ENCODE measurements around the gene POLK. TPM values are rescaled to one million over a fixed set of nuclear protein-coding genes. Genes with fewer than 3 reads are reported as not detected.
"Not testable (repeated sequence)": the region's sequence is repeated elsewhere in the genome, so short reads cannot be mapped to it uniquely, and the experiment has no call there.

The POLK gene
- total RNA-seq, 1 donor from 2014 or later = 42.2 TPM

DNA sequence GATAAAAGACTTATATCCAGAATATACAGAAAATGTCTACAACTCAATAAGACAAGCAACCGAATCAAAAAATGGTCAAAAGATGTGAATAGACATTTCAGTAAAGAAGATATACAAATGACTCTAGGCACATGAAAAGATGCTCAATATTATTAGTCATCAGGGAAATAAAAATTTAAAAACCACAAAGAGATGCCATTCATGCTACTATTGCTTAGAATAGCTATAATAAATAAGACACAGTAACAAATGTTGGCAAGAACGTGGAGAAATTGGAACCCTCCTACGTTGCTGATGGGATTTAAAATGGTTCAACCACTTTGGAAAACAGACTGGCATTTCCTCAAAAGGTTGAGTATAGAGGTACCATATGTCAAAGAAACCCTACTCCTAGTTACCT, 39.8 kb downstream of the POLK start:
- no peak for DNase-seq

DNA sequence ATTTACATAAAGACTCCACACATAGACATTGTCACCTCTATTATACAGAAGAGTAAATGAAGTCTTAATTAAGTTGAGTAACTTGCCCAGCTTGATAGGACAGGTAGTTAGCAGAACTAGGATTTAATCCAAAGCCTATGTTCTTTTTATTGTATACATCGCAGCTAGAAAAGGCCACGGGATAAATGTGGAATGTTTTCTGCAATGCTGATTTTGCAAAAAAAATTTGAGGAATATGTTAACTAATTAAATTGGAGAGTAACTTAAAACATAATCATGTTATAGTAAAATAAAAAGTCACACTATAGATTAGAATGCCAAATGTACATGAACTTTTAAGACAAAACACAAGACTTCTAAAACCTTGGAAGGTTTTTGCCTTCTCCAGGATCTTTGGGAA, 41.1 kb downstream of the POLK start:
- DNase-seq = no peak

DNA sequence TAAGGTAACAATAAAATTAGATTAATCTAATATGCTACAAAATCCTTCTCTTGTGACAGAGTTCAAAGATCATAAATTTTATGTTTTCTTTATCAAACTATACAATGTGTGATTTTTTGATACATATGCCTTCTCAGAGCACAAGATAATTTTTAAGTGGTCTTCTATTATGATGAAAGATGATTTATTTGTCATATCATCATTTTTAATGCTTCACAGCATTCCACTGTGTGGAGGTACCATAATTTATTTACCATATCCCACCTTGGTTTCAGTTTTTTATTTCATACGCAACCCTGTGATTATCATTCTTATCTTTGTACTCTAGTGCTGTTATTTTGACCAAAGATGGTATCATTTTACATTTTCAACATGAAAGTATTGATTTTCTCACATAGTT, 41.7 kb downstream of the POLK start:
- no peak for DNase-seq

DNA sequence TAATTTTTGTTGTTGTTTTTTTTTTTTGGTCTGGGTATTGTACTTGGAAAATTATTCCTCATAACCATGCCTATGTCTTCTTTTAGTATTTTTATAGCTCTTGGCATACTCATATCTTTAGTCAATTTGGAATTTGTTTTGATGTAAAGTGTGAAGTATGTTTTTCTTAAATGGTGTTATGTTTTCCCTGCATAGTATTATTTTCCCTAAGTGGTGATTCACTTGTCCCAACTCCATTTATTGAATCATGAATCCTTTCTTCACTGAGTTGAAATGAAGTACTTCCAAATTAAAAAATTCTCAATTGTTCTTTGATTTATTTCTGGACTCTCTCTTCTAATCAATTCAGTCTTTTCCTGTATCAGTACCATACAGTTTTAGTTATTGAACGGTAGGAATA, 46.5 kb downstream of the POLK start:
- DNase-seq = no peak

DNA sequence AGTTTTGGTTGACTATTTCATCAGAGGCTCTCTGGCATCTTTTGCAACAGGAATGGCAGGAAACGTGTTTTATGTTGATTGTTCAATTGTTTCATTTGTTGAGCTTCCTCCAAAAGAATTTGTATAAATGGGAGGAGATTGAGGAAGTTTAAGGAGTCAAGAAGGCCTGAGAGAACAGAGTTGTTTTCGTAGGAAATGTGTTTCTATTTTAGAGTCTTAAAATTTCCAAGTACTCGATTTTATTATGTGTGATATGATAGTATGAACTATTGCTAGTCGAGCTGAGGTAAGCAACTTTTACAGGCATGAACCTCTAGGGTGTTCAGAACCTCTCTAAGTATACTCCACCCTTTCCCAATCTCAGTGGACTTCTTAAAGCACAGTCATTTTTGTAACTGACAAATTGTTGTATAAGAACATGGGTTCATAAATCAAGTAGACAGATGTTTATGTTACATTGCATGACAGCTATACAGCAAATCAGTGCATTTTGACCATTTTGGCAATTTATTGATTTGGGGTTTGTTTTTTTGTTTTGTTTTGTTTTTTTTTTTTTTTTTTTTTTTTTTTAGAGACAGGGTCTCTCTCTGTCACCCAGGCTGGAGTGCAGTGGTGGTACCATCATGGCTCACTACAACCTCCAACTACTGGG, 47.4 kb downstream of the POLK start:
- peak; percentile 53 for DNase-seq

DNA sequence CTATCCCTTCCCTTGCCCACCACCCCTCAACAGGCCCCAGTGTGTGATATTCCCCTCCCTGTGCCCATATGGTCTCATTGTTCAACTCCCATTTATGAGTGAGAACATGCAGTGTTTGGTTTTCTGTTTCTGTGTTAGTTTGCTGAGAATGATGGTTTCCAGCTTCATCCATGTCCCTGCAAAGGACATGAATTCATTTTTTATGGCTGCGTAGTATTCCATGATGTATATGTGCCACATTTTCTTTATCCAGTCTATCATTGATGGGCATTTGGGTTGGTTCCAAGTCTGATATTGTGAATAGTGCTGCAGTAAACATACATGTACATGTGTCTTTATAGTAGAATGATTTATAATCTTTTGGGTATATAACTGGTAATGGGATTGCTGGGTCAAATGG, 49.0 kb downstream of the POLK start:
- not testable (repeated sequence) for DNase-seq

DNA sequence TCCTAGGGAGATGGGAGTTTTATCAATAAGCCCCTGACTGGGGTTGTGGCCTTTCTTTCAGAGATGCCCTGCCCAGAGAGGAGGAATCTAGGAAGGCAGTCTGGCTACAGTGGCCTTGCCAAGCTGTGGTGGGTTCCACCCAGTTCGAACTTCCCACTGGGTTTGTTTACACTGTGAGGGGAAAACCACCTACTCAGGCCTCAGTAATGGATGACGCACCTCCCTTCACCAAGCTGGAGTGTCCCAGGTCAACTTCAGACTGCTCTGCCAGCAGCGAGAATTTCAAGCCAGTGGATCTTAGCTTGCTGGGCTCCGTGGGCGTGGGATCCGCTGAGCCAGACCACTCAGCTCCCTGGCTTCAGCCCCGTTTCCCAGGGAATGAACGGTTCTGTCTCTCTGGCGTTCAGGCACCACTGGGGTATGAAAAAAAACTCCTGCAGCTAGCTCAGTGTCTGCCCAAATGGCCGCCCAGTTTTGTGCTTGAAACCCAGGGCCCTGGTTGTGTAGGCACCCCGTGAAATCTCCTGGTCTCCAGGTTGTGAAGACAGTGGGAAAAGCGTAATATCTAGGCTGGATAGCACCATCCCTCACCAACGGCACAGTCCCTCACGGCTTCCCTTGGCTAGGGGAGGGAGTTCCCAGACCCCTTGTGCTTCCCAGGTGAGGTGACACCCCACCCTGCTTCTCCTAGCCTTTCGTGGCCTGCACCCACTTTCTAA, 54.5 kb downstream of the POLK start:
- DNase-seq = not testable (repeated sequence)

DNA sequence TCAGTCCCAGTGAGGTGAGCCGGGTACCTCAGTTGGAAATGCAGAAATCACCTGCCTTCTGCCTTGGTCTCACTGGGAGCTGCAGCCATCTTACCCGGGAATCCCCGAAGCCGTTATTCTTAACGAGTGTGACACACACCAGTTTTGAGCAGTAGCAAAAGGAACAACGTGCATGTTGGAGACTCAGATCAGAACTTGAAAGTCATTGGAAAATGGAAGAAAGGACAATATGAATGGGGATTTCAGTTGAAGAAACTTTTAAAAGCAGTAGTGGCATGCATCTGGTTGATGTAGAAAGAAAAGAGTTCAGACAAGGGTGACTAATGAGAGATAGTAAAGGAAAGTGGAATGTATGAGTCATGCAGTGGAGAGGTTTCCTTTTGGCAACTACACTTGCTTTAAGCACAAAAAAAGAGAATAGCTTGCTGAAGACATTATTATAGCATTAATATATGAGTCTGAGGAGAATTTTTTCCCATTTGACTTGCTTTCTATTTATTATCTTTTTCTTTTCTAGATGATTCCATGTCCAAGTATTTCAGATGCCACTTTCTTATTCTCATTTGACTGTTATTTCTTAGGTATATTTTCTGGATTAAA, 55.1 kb downstream of the POLK start:
- DNase-seq = peak; percentile 93

DNA sequence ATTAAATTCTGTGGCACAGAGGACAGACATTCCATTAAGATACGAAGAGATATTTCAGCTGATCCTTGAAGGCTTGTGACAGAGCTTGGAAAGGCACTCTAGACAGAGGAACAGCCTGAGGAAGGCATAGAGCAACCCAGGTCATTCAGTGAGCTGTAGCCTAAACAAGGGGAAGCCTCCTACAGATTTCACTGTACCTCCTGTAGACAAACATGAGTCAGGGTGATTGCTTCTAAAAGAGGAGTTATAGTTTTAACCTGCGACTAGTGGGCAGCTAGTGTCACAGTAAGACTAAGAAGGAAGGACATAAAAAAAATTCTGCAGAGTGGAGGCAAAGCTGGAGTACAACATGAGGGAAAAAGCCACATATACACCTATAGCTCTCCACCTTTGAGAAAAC, 56.0 kb downstream of the POLK start:
- DNase-seq = no peak

DNA sequence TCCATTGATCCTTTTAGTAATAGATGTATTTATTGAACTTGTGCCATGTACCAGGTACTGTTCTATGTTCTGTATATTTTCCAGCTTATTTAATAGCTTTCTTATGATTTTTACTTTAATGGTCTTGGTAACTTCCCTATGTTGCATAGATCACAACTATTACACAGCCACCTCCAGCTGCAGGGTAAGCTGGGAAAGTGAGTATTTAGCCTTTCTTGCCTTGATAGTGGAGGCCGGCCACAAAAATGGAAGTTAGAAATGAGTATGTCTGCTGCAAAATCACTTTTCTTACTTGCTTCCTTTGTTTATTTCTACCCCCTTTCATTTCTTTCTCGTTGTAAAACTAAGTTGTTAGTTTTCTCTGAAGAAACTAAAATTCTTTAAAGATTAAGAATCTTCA, 56.5 kb downstream of the POLK start:
- no peak for DNase-seq

DNA sequence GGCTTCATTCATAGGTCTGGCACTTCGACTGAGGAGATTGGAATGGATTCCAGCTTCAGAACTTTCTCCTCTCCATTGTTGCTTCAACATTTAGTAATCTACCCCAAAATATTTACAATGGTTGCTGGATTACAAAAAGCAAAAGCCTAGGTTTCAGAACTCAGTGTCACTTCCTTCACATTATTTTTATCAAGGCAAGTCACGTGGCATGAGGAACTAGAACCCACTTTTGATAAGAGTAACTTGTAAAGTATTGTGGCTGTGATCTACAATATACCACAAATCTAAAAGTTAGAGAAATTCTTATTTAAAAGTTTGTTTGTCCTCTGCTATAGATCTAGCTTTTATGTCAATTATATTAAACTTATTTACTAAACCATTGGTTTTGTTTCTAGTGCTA, 59.9 kb downstream of the POLK start:
- DNase-seq = no peak

DNA sequence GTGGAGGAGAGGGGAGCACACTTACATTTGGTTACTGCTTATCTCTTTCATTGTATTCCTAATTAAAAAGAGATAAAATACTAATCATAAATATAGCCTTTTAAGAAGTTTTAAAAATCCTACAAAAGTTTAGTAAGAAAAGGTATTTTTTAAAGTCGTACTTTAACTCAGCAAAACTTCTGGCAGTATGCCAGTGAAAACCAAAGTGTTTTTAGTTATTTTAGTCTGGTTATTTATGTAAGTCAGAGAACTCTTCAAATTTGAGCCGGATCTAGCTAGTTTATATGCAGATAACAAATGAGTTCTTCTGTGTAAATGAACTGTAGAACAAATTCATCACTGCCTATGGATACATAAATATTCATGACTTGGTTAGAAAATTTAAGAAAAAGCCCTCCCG, 63.1 kb downstream of the POLK start:
- DNase-seq = no peak

DNA sequence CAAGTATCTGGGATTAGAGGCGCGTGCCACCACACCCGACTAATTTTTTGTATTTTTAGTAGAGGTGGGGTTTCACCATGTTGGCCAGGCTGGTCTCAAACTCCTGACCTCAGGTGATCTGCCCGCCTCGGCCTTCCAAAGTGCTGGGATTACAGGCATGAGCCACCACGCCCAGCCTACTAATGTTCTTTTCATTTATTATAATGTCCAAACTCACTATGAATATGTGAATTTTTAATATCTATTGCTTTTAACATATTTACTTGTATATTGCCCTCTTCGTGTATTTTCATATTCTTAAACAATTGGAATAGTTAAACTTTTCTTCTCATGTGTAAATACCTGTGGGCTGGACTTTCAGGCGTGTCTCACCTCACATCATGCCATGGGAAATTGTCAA, 66.6 kb downstream of the POLK start:
- DNase-seq = not testable (repeated sequence)

DNA sequence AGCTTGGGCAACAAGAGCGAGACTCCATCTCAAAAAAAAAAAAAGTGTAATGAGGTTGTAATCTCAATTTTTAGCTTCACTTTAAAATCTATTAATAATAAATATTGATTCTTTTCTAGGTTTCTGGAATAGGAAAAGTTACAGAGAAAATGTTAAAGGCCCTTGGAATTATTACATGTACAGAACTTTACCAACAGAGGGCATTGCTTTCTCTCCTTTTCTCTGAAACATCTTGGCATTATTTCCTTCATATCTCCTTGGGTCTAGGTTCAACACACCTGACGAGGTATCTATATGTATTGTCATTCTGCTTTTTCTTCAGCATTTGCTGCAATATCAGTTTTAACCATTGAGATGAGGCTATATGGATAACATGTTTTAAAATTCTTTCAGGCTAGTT, 73.0 kb downstream of the POLK start:
- DNase-seq = no peak

DNA sequence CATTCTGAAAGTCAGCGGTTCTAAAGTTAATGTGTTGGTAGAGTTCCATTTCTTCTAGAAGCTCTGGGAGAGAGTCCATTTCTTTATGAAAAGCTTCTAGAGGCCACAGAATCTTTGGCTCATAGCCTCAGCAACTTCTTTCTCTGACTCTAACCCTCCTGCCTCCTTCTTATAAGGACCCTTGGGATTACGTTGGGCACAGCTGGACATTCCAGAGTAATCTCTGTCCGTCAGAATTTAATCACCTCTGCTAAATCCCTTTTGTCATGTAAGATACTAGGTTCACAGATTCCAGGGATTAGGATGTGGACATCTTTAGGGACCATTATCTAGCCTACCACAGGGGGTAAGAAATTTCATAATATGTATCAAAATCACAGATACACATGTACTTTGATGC, 77.0 kb downstream of the POLK start:
- DNase-seq = no peak

DNA sequence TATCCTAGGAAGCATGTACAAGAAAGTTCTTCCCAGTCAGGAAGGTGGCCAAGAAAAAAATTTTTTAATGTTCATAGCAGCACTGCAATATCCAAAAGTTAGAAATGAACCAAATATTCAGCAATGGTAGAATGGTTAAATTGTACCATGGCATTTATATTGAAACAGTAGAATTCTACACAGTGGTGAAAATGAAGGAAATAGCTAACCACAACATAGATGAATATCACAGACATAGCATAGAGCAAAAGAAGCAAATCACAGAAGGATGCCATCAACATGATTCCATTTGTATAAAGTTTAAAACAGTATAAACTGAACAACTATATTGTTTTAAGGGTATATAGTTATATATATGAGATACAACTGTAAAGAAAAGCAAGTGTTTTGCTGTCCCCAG, 88.8 kb downstream of the POLK start:
- no peak for DNase-seq

DNA sequence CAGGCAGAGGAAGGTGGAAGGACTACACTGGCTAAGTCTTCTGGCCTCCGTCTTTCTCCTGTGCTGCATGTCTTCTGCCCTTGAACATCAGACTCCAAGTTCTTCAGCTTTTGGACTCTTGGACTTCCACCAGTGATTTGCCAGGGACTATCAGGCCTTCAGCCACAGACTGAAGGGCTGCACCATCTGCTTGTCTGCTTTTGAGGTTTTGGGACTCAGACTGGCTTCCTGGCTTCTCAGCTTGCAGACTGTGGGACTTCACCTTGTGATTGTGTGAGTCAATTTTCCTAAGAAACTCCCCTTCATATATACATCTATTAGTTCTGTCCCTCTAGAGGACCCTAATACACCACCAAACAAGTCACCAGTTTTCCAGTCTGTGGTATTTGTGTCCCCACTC, 89.9 kb downstream of the POLK start:
- DNase-seq = no peak

DNA sequence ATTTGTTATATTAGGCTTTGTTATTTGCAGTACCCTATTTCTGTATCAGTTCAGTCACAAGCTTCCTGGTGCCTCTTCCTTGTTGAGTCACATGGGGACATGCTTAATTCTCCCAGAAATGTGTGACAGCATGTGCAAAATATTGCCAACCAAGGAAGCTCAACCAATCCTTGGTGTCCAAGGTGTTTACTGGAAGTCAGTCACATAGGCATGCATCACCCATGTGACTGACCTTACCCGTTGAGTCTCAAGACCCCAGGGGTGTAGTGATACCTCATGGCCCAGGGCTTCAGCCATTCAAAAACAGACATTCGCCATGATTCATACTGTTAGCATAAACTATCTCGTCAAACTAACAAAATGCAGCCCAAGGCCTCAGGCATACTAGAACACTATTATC, 90.3 kb downstream of the POLK start:
- no peak for DNase-seq

DNA sequence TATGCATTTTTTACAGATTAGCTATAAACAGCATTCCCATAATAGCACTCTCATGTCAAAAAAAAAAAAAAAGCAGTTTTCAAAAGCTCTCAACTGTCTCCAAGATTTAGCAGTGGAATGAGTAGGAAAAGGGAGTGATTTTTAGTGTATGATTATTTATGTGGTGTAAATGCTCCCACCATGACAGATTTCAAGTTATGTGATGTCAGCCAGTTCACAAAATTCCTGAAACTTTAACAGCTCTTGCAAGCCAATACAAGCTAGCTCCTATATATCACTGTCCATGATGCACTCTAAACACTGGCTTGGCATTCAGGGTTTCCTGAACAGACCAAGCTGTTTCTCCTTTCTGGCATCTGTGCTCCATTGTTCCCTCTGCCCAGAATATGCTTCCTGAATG, 91.7 kb downstream of the POLK start:
- DNase-seq = peak; percentile 93

DNA sequence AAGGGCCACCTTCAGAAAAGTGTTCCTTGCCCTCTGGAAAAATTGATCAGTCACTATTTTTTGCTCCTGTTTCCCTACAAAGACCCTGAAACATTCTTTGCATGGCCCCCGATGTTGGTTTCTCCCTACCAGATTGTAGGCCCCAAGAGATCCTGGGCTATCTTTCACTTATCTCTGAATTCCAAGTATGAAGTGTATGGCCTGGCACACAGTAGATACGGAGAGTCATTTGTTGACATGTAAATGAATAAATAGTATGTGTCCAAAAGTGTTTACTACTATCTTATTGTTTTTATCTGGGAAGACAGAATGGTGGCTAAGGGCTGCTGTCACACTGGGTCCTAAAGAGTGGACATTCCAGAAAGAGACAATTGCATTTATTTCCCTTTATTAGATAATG, 92.1 kb downstream of the POLK start:
- DNase-seq = peak; percentile 60

DNA sequence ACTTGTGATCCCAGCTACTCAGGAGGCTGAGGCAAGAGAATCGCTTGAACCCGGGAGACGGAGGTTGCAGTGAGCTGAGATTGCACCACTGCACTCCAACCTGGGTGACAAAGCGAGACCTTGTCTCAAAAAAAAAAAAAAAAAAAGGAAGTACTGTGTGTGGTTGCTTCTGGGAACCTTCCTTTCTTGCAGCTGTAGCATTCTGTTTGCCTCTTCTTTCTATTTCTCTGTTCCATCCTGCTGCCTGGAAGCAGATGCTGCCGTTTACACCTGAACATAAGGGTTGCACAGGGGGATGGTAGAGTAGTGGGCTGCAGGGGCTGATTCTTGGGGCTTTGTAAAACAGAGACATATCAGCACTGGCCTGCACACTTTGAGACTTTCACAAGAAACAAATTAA, 95.7 kb downstream of the POLK start:
- DNase-seq = not testable (repeated sequence)

DNA sequence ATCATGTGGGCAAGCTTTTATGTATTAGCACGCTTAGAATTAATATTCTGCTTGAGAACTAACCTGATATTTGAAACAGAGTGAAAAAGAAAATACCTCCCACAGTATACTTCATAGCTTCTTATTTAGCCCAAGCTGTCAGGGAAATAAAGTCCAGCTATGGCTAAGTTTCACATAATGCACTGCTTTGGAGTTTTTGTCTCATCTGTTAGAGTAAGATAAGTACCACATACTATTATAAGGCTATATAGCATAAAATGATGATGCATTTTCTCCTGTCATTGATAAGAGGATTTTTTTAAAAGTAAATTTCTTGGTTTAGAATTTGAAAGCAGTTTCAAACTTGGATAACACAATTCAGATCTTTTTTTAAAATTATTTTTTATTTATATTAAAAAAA, 97.2 kb downstream of the POLK start:
- no peak for DNase-seq

DNA sequence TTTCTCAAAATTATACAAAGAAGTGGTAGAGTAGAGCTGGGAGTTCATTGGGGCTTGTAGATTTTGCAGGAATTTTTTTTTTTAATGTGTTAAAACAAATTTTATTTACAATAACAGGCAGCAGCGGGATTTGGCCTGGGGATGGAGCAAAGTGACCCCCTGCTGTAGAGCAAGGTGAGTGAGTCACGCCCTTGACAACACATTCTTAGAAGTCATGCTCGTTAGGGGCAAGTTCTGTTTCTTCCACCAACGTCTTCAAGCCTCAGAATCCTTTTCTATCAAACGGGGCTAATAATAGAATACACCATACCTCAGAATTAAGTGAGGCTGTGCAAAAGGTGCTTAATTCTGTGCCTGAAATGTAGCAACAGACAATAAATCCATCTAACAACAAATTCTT, 98.5 kb downstream of the POLK start:
- no peak for DNase-seq

DNA sequence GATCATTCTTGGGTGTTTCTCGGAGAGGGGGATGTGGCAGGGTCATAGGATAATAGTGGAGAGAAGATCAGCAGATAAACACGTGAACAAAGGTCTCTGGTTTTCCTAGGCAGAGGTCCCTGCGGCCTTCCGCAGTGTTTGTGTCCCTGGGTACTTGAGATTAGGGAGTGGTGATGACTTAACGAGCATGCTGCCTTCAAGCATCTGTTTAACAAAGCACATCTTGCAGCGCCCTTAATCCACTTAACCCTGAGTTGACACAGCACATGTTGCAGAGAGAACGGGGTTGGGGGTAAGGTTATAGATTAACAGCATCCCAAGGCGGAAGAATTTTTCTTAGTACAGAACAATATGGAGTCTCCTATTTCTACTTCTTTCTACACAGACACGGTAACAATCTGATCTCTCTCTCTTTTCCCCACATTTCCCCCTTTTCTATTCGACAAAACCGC, 99.2 kb downstream of the POLK start:
- not testable (repeated sequence) for DNase-seq
